ENCODE results near the gene DNAH10. TPM values are rescaled to one million over a fixed set of nuclear protein-coding genes. Genes with fewer than 3 reads are reported as not detected.
"Not testable (repeated sequence)": the region's sequence is repeated elsewhere in the genome, so short reads cannot be mapped to it uniquely, and the experiment has no call there.

The DNAH10 gene
- total RNA-seq, 2 experiments from 2014 or later: 0.18 TPM

GRCh38 chr12:123941000-123941399 is 178.9 kb downstream of the DNAH10 start:
- ChIA-PET CTCF (no interaction called here), POLR2A (no interaction called here)
- H3K27ac Mint-ChIP-seq: no peak overlapping the region

GRCh38 chr12:123941624-123942237 is 179.6 kb downstream of the DNAH10 start:
- peaks cover 16% of the 10 kb centered on the region for H3K36me3 Mint-ChIP-seq (ENCODE audit: low read depth)

More at GRCh38 chr12:123941000-123941399, 178.9 kb downstream of the DNAH10 start:
- peaks cover 19% of the 10 kb centered on the region for H3K36me3 Mint-ChIP-seq (ENCODE audit: low read depth)
- no peaks in the 10 kb centered on the region for H3K9me3 Mint-ChIP-seq (ENCODE audit: insufficient read depth)
- H3K4me3 Mint-ChIP-seq: no peak overlapping the region
- ATAC-seq (no peak), DNase-seq (no peak)
- no peaks in the 10 kb centered on the region for H3K27me3 Mint-ChIP-seq (ENCODE audit: low read depth)
- peaks cover 26% of the 10 kb centered on the region for H3K4me1 Mint-ChIP-seq (ENCODE audit: low read depth)

GRCh38 chr12:123942238-123942653 is 180.1 kb downstream of the DNAH10 start:
- CTCF ChIA-PET: interaction anchor here (1.3 kb wide), 1 partner anchor 10 kb away, joined by 3 read pairs; no protein-coding TSS in a partner anchor

More at GRCh38 chr12:123941624-123942237, 179.6 kb downstream of the DNAH10 start:
- H3K4me3 Mint-ChIP-seq: no peak overlapping the region
- DNase-seq: no peak
- H3K4me1 Mint-ChIP-seq (ENCODE audit: low read depth): peaks cover 21% of the 10 kb centered on the region
- no peak for ATAC-seq
- H3K27me3 Mint-ChIP-seq (ENCODE audit: low read depth): no peaks in the 10 kb centered on the region
- no peaks in the 10 kb centered on the region for H3K9me3 Mint-ChIP-seq (ENCODE audit: insufficient read depth)
- no peak overlapping the region for H3K27ac Mint-ChIP-seq
- POLR2A ChIA-PET: interaction anchor here (1.1 kb wide), 1 partner anchor 8 kb away, joined by 3 read pairs; no protein-coding TSS in a partner anchor
- CTCF ChIA-PET: no interaction called here

GRCh38 chr12:123942911-123943648 is 181.0 kb downstream of the DNAH10 start:
- Mint-ChIP-seq H3K36me3 (ENCODE audit: low read depth) (peaks cover 12% of the 10 kb centered on the region), H3K27me3 (ENCODE audit: low read depth) (no peaks in the 10 kb centered on the region), H3K4me1 (ENCODE audit: low read depth) (peaks cover 12% of the 10 kb centered on the region), H3K4me3 (no peak overlapping the region), H3K9me3 (ENCODE audit: insufficient read depth) (no peaks in the 10 kb centered on the region), H3K27ac (no peak overlapping the region)
- ATAC-seq: no peak
- no peak for DNase-seq
- ChIA-PET POLR2A (interaction anchor here (1.1 kb wide), 1 partner anchor 9 kb away, joined by 3 read pairs; no protein-coding TSS in a partner anchor), CTCF (interaction anchor here (1.3 kb wide), 1 partner anchor 10 kb away, joined by 3 read pairs; no protein-coding TSS in a partner anchor)

More at GRCh38 chr12:123942238-123942653, 180.1 kb downstream of the DNAH10 start:
- DNase-seq (no peak), ATAC-seq (no peak)
- POLR2A ChIA-PET: interaction anchor here (1.1 kb wide), 1 partner anchor 8 kb away, joined by 3 read pairs; no protein-coding TSS in a partner anchor
- Mint-ChIP-seq H3K9me3 (ENCODE audit: insufficient read depth) (no peaks in the 10 kb centered on the region), H3K36me3 (ENCODE audit: low read depth) (peaks cover 16% of the 10 kb centered on the region), H3K4me3 (no peak overlapping the region), H3K27me3 (ENCODE audit: low read depth) (no peaks in the 10 kb centered on the region), H3K27ac (no peak overlapping the region), H3K4me1 (ENCODE audit: low read depth) (peaks cover 21% of the 10 kb centered on the region)

- CTCF ChIA-PET: no interaction called here
- no peak overlapping the region for H3K4me3 Mint-ChIP-seq
- POLR2A ChIA-PET: no interaction called here
- peaks cover 5% of the 10 kb centered on the region for H3K4me1 Mint-ChIP-seq (ENCODE audit: low read depth)
- peaks cover 12% of the 10 kb centered on the region for H3K36me3 Mint-ChIP-seq (ENCODE audit: low read depth)
- no peaks in the 10 kb centered on the region for H3K27me3 Mint-ChIP-seq (ENCODE audit: low read depth)
- ATAC-seq (no peak), DNase-seq (no peak)
- no peak overlapping the region for H3K27ac Mint-ChIP-seq
- no peaks in the 10 kb centered on the region for H3K9me3 Mint-ChIP-seq (ENCODE audit: insufficient read depth)
Observed at GRCh38 chr12:123943816-123944215, 181.7 kb downstream of the DNAH10 start.

- H3K4me3 Mint-ChIP-seq: no peak overlapping the region
- H3K27me3 Mint-ChIP-seq (ENCODE audit: low read depth): no peaks in the 10 kb centered on the region
- CTCF ChIA-PET: no interaction called here
- no peak overlapping the region for H3K27ac Mint-ChIP-seq
- POLR2A ChIA-PET: no interaction called here
- peaks cover 12% of the 10 kb centered on the region for H3K36me3 Mint-ChIP-seq (ENCODE audit: low read depth)
- H3K9me3 Mint-ChIP-seq (ENCODE audit: insufficient read depth): no peaks in the 10 kb centered on the region
- no peak for DNase-seq
- no peak for ATAC-seq
- H3K4me1 Mint-ChIP-seq (ENCODE audit: low read depth): no peaks in the 10 kb centered on the region
Observed at GRCh38 chr12:123944696-123945095, 182.6 kb downstream of the DNAH10 start.

GRCh38 chr12:123945287-123946151 is 183.4 kb downstream of the DNAH10 start:
- Mint-ChIP-seq H3K27ac (no peak overlapping the region), H3K36me3 (ENCODE audit: low read depth) (peaks cover 12% of the 10 kb centered on the region)

GRCh38 chr12:123946152-123946515 is 184.0 kb downstream of the DNAH10 start:
- Mint-ChIP-seq H3K4me1 (ENCODE audit: low read depth) (no peaks in the 10 kb centered on the region), H3K36me3 (ENCODE audit: low read depth) (peaks cover 12% of the 10 kb centered on the region), H3K27me3 (ENCODE audit: low read depth) (no peaks in the 10 kb centered on the region)

More at GRCh38 chr12:123945287-123946151, 183.4 kb downstream of the DNAH10 start:
- ATAC-seq (no peak), DNase-seq (no peak)
- no peaks in the 10 kb centered on the region for H3K27me3 Mint-ChIP-seq (ENCODE audit: low read depth)
- ChIA-PET CTCF (no interaction called here), POLR2A (no interaction called here)
- no peaks in the 10 kb centered on the region for H3K4me1 Mint-ChIP-seq (ENCODE audit: low read depth)
- H3K4me3 Mint-ChIP-seq: no peak overlapping the region
- H3K9me3 Mint-ChIP-seq (ENCODE audit: insufficient read depth): no peaks in the 10 kb centered on the region

GRCh38 chr12:123946516-123947505 is 184.7 kb downstream of the DNAH10 start:
- H3K9me3 Mint-ChIP-seq (ENCODE audit: insufficient read depth); DNase-seq; H3K36me3 Mint-ChIP-seq (ENCODE audit: low read depth); H3K27ac Mint-ChIP-seq; ATAC-seq; H3K4me3 Mint-ChIP-seq; H3K4me1 Mint-ChIP-seq (ENCODE audit: low read depth); CTCF ChIA-PET; H3K27me3 Mint-ChIP-seq (ENCODE audit: low read depth); POLR2A ChIA-PET: not testable (repeated sequence)

More at GRCh38 chr12:123946152-123946515, 184.0 kb downstream of the DNAH10 start:
- Mint-ChIP-seq H3K27ac (no peak overlapping the region), H3K4me3 (no peak overlapping the region), H3K9me3 (ENCODE audit: insufficient read depth) (no peaks in the 10 kb centered on the region)
- POLR2A ChIA-PET: no interaction called here
- CTCF ChIA-PET: no interaction called here
- DNase-seq (no peak), ATAC-seq (no peak)

- H3K4me1 Mint-ChIP-seq (ENCODE audit: low read depth); H3K4me3 Mint-ChIP-seq; ATAC-seq; POLR2A ChIA-PET; H3K9me3 Mint-ChIP-seq (ENCODE audit: insufficient read depth); DNase-seq; H3K27me3 Mint-ChIP-seq (ENCODE audit: low read depth); CTCF ChIA-PET; H3K27ac Mint-ChIP-seq; H3K36me3 Mint-ChIP-seq (ENCODE audit: low read depth): not testable (repeated sequence)
Observed at GRCh38 chr12:123947531-123947930, 185.4 kb downstream of the DNAH10 start.

GRCh38 chr12:123948401-123948795 is 186.3 kb downstream of the DNAH10 start:
- no peaks in the 10 kb centered on the region for H3K9me3 Mint-ChIP-seq (ENCODE audit: insufficient read depth)
- no peak overlapping the region for H3K4me3 Mint-ChIP-seq
- no peaks in the 10 kb centered on the region for H3K36me3 Mint-ChIP-seq (ENCODE audit: low read depth)
- DNase-seq: no peak
- no peak overlapping the region for H3K27ac Mint-ChIP-seq
- H3K4me1 Mint-ChIP-seq (ENCODE audit: low read depth): no peaks in the 10 kb centered on the region
- H3K27me3 Mint-ChIP-seq (ENCODE audit: low read depth): no peaks in the 10 kb centered on the region
- ATAC-seq: no peak
- ChIA-PET CTCF (no interaction called here), POLR2A (no interaction called here)
